ENCODE measurements around the gene SMC1B. TPM values are rescaled to one million over a fixed set of nuclear protein-coding genes. Genes with fewer than 3 reads are reported as not detected.
"Not testable (repeated sequence)": the region's sequence is repeated elsewhere in the genome, so short reads cannot be mapped to it uniquely, and the experiment has no call there.

The SMC1B gene
- total RNA-seq, 3 donors from 2014 or later (not counting 1 experiment from before 2014, with no cell fraction given), result 0.07 to 0.09 TPM; not detected in 1

DNA sequence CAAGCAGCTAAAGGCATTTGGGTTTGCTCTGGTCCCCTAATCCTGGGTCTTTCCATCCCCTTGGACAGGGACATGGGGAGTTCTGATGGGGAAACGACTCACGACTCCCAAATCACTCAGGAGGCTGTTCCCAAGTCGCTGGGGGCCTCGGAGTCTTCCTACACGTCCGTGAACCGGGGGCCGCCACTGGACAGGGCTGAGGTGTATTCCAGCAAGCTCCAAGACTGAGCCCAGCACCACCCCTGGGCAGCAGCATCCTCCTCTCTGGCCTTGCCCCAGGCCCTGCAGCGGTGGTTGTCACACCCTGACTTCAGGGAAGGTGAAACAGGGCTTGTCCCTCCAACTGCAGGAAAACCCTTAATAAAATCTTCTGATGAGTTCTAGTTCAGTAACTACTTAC, 117.9 kb downstream of the SMC1B start:
- H3K36me3 ChIP-seq (ENCODE audit: control insufficient read depth, insufficient read depth, low read length), result no peaks in the 10 kb centered on the region
- no peak for DNase-seq
- H3K36me3 Mint-ChIP-seq, result no peaks in the 10 kb centered on the region
- H3K27me3 ChIP-seq (ENCODE audit: control insufficient read depth, insufficient read depth, low read length), result no peaks in the 10 kb centered on the region
- no peak overlapping the region for H3K27ac Mint-ChIP-seq
- intact Hi-C loops (cut with micrococcal nuclease), result no loop called here
- TF ChIP-seq, protein P1, sequence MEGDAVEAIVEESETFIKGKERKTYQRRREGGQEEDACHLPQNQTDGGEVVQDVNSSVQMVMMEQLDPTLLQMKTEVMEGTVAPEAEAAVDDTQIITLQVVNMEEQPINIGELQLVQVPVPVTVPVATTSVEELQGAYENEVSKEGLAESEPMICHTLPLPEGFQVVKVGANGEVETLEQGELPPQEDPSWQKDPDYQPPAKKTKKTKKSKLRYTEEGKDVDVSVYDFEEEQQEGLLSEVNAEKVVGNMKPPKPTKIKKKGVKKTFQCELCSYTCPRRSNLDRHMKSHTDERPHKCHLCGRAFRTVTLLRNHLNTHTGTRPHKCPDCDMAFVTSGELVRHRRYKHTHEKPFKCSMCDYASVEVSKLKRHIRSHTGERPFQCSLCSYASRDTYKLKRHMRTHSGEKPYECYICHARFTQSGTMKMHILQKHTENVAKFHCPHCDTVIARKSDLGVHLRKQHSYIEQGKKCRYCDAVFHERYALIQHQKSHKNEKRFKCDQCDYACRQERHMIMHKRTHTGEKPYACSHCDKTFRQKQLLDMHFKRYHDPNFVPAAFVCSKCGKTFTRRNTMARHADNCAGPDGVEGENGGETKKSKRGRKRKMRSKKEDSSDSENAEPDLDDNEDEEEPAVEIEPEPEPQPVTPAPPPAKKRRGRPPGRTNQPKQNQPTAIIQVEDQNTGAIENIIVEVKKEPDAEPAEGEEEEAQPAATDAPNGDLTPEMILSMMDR (IDR thresholded peaks at IDR 0.05), result no peak
- no peak overlapping the region for H3K4me3 Mint-ChIP-seq
- no peaks in the 10 kb centered on the region for H3K9me3 ChIP-seq (ENCODE audit: control insufficient read depth, insufficient read depth, low read length)
- peaks cover 7% of the 10 kb centered on the region in 2 donors for H3K4me1 Mint-ChIP-seq
- H3K27me3 Mint-ChIP-seq (ENCODE audit: low read depth in 2 of 2), result peaks cover 2 to 7% of the 10 kb centered on the region in 2 donors
- WGBS (ENCODE audit: insufficient coverage), result 96% methylated on average over 9 of the region's 9 CpGs
- no peak overlapping the region for H3K27ac ChIP-seq (ENCODE audit: low read length)
- peaks cover 33% of the 10 kb centered on the region for H3K4me1 ChIP-seq (ENCODE audit: control insufficient read depth, insufficient read depth, low read length)
- no peak overlapping the region for H3K4me3 ChIP-seq (ENCODE audit: low read length)
- no peak for ATAC-seq
- H3K9me3 Mint-ChIP-seq, result no peaks in the 10 kb centered on the region

DNA sequence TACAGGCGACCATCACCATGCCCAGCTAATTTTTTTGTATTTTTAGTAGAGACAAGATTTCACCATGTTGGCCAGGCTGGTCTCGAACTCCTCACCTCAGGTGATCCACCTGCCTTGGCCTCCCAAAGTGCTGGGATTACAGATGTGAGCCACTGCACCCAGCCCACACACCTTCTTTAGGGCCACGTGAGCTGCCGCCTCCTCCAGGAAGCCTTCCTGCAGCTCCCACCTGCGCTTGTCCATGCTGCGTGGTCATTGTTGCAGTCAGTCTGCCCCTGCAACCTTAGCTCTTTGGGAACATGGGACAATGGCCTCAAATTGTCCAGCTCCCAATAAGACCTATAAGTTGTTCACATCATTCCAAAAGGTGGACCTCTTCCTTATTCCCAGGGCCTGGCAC, 118.4 kb downstream of the SMC1B start:
- H3K4me1 Mint-ChIP-seq; H3K9me3 Mint-ChIP-seq; H3K9me3 ChIP-seq (ENCODE audit: control insufficient read depth, insufficient read depth, low read length); H3K27ac Mint-ChIP-seq; H3K27ac ChIP-seq (ENCODE audit: low read length); H3K4me3 ChIP-seq (ENCODE audit: low read length); intact Hi-C loops (cut with micrococcal nuclease); H3K36me3 Mint-ChIP-seq; DNase-seq; H3K27me3 Mint-ChIP-seq (ENCODE audit: low read depth in 2 of 2); H3K4me3 Mint-ChIP-seq; ATAC-seq; H3K36me3 ChIP-seq (ENCODE audit: control insufficient read depth, insufficient read depth, low read length); H3K27me3 ChIP-seq (ENCODE audit: control insufficient read depth, insufficient read depth, low read length): not testable (repeated sequence)
- 92% methylated on average over 6 of the region's 6 CpGs for WGBS (ENCODE audit: insufficient coverage)
- H3K4me1 ChIP-seq (ENCODE audit: control insufficient read depth, insufficient read depth, low read length), result peaks cover 38% of the 10 kb centered on the region

Other genes starting within 250 kb of the SMC1B start
- 10 to 100 TPM; 63.9 to 99.4 (median 98.6) TPM for gene NUP50, start 249.7 kb downstream of the SMC1B start, total RNA-seq
- 10 to 100 TPM; 32.6 to 39.1 (median 38.4) TPM for gene KIAA0930, start 172.7 kb downstream of the SMC1B start, total RNA-seq
- under 1 TPM in 1 of 3 donors, not detected in 2; 0.49 TPM for gene UPK3A, start 128.7 kb downstream of the SMC1B start, total RNA-seq
- gene FAM118A, start 103.7 kb downstream of the SMC1B start, total RNA-seq, result 10 to 100 TPM; 42.0 to 67.2 (median 62.6) TPM
- gene RIBC2, start 94 bp upstream of the SMC1B start, total RNA-seq, result under 1 TPM in 2 of 3 donors, not detected in 1; 0.38 to 0.86 TPM
- gene FBLN1, start 89.3 kb upstream of the SMC1B start, total RNA-seq, result under 1 TPM in 1 of 3 donors, not detected in 2; 0.58 TPM